Measurements from ENCODE around the gene CCNJ. TPM values are rescaled to one million over a fixed set of nuclear protein-coding genes. Genes with fewer than 3 reads are reported as not detected.

CCNJ gene
- total and polyA plus RNA-seq, 2 of the 13 experiments (the other 11 are each of a cell fraction or from before 2014, with no cell fraction given) = 14.1 to 21.5 TPM

- ChIA-PET CTCF (ENCODE audit: low intra/inter-chr PET ratio, low total read pairs) (interaction anchor here (1.0 kb wide), 1 partner anchor 288 kb away, joined by 3 read pairs; no protein-coding TSS in a partner anchor), POLR2A (interaction anchor here (1.3 to 3.3 kb wide), 3 partner anchors 43 to 84 kb away, joined by 5 to 19 read pairs (median 15); partner anchors contain the start of gene ZNF518A)
- no peak for DNase-seq (ENCODE audit: low spot score)
- no peaks in the 10 kb centered on the region; a peak in 1 of 5 replicates for H3K27me3 ChIP-seq (ENCODE audit: control insufficient read depth in 1 of 2, insufficient read depth in 2 of 2, low read length in 2 of 2)
- BruUV-seq (replicated peaks) = no TSS peak
- H3K9ac ChIP-seq (ENCODE audit: insufficient read depth, low read depth, low read length) = no peak overlapping the region
- H4K20me1 ChIP-seq (ENCODE audit: insufficient read depth, low read length) = no peaks in the 10 kb centered on the region; the same call in 1 of the 2 replicates
- H3K4me3 ChIP-seq (replicated peaks in 1 of 3; ENCODE audit: insufficient read depth in 1 of 3, low read depth in 2 of 3, low read length in 3 of 3) = no peak overlapping the region
- H3K4me1 ChIP-seq (ENCODE audit: insufficient read depth, low read length) = peaks cover 45% of the 10 kb centered on the region
- intact Hi-C loops (cut with micrococcal nuclease; ENCODE audit: unreplicated experiment) (loop anchor here (5.0 kb wide), 1 partner anchor 46 kb away; no protein-coding TSS in a partner anchor), in situ Hi-C loops (cut with HindIII; ENCODE audit: extremely low pct_ligation_motif_present, low pct_unique_long_range_greater_than_20kb) (loop anchor here (5.0 kb wide), 1 partner anchor 86 kb away; the partner anchor contains the start of gene ZNF518A)
- H3K79me2 ChIP-seq (ENCODE audit: insufficient read depth, low read length) = peaks cover 70% of the 10 kb centered on the region
- no peak for ATAC-seq
- H3K27ac ChIP-seq (ENCODE audit: extremely low read length, insufficient read depth, low read length) = no peak overlapping the region
- 100% methylated on average over 1 of the region's 1 CpG for WGBS (ENCODE audit: low lambda C conversion rate)
- no peaks in the 10 kb centered on the region for H3K9me3 ChIP-seq (ENCODE audit: low read length)
- H2AFZ ChIP-seq (ENCODE audit: low read length) = no peak overlapping the region
- no peak for FAIRE-seq
- peak overlapping the region; percentile 10; the same call in 1 of the 2 replicates for H3K4me2 ChIP-seq (ENCODE audit: low read depth, low read length)
- TF ChIP-seq NFIB (CRISPR knock-in tag; IDR thresholded peaks at IDR 0.05; ENCODE audit: borderline replicate concordance) (no peak), EP300 (IDR thresholded peaks at IDR 0.05; ENCODE audit: low read depth in 2 of 2, low read length in 2 of 2) (no peak), EP300 (CRISPR knock-in tag; IDR thresholded peaks at IDR 0.05; ENCODE audit: borderline replicate concordance) (no peak), ATF4 (CRISPR knock-in tag; IDR thresholded peaks at IDR 0.05) (no peak), NFKB2 (CRISPR knock-in tag; IDR thresholded peaks at IDR 0.05; ENCODE audit: borderline replicate concordance) (no peak)
- peaks cover 4 to 23% of the 10 kb centered on the region in 2 experiments; a peak in 3 of 5 replicates for H3K36me3 ChIP-seq (replicated peaks in 1 of 2; ENCODE audit: control insufficient read depth in 1 of 2, insufficient read depth in 2 of 2, low read length in 2 of 2)
These were observed 3.2 kb downstream of the CCNJ start for GRCh38 chr10:96046546-96046945.

All from HepG2 (cell line).